ENCODE results near the gene PICALM. TPM values are rescaled to one million over a fixed set of nuclear protein-coding genes. Genes with fewer than 3 reads are reported as not detected.

PICALM gene
- total and polyA plus RNA-seq, 10 of the 15 experiments (the other 5 are each of a cell fraction or from before 2014, with no cell fraction given), result 4.3 to 150 (median 41.8) TPM

DNA sequence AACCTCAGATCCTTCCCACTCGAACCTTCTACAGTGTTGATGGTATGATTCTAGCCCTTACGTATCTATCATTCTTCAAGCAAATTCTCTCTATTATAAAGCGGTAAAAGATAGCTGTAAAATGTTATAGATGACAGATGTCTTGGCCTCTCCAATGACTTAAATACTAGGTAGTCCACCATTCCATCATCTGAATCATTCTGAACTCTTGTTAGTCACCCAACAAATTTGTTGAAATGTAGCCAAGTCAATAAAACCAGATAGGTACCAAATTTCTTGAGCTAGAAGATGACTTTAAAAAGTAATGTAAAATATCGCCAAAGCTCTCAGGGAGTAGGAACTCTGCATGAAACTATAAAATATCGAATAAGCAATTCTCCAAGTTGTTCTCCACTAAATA, 32.6 kb upstream of the PICALM start:
- Histone ChIP-seq H3K9me3 (replicated peaks; ENCODE audit: control insufficient read depth, insufficient read depth, low read length) (no peaks in the 10 kb centered on the region), H3K36me3 (ENCODE audit: control insufficient read depth in 2 of 2, insufficient read depth in 2 of 2, low read length in 1 of 2) (no peaks in the 10 kb centered on the region), H3K27ac (ENCODE audit: control insufficient read depth, insufficient read depth) (no peak overlapping the region), H3K9ac (ENCODE audit: control insufficient read depth, insufficient read depth, low read length) (no peak overlapping the region), H2AFZ (ENCODE audit: control insufficient read depth, low read depth, low read length) (no peak overlapping the region), H3K27me3 (replicated peaks in 1 of 2; ENCODE audit: control insufficient read depth in 2 of 2, insufficient read depth in 2 of 2, low read length in 1 of 2) (no peaks in the 10 kb centered on the region), H3K4me2 (ENCODE audit: control insufficient read depth, insufficient read depth) (no peak overlapping the region), H3K4me3 (no peak overlapping the region), H4K20me1 (ENCODE audit: control insufficient read depth, insufficient read depth) (no peaks in the 10 kb centered on the region), H3K79me2 (ENCODE audit: control insufficient read depth, insufficient read depth, low read length) (no peaks in the 10 kb centered on the region), H3K4me1 (ENCODE audit: control insufficient read depth, insufficient read depth, low read length) (no peaks in the 10 kb centered on the region)
- TF ChIP-seq FOXK2 (IDR thresholded peaks at IDR 0.05), result no peak
- no peak for TF ChIP-seq SPI1 (IDR thresholded peaks at IDR 0.05; ENCODE audit: borderline replicate concordance, insufficient read depth, low read depth, low read length)
- TF ChIP-seq BMI1 (IDR thresholded peaks at IDR 0.05; ENCODE audit: borderline replicate concordance), result no peak
- 69% methylated on average over 5 of the region's 5 CpGs for WGBS (ENCODE audit: insufficient coverage, insufficient replicate concordance, low lambda C conversion rate, missing lambda C conversion rate)
- ChIA-PET CTCF (interaction anchor here (1.6 kb wide), 1 partner anchor 14 kb away, joined by 3 read pairs; no protein-coding TSS in a partner anchor), SMC1A (ENCODE audit: uncharacterized antibody, unreplicated experiment) (interaction anchor here (1.0 to 1.8 kb wide), 6 partner anchors 15 to 60 kb away, joined by 3 to 8 read pairs (median 4); no protein-coding TSS in a partner anchor), RAD21 (ENCODE audit: unreplicated experiment) (interaction anchor here (0.8 to 1.5 kb wide), 3 partner anchors 32 to 100 kb away, joined by 3 to 5 read pairs (median 3); partner anchors contain the start of gene PICALM), POLR2A (interaction anchor here (0.6 to 0.9 kb wide), 2 partner anchors 14 to 242 kb away, joined by 3 read pairs; no protein-coding TSS in a partner anchor)
- no peak for ATAC-seq
- no peak for FAIRE-seq
- intact Hi-C loops (cut with micrococcal nuclease; ENCODE audit: unreplicated experiment), result no loop called here
- no peak for DNase-seq (ENCODE audit: low read depth, low spot score)
- in situ Hi-C loops (cut with MboI), result no loop called here
- no TSS peak for BruUV-seq (replicated peaks)

DNA sequence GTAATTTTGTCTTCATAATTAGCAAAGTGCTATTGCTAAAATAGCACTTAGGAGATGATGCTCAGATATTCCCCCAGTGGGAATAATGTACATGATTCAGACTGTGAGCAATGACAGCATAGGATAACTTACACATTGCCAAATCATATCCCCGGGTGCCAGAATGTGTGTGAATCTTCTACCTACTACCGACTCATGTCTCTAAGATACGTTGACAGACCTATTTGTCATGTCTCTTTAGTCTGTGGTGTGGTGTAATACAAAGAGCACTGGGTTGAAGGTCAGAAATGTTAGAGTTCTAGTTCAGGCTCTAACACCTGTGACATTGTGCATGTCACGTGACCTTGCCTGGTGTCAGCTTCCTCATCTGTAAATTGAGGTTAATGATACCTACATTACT, 31.0 kb upstream of the PICALM start:
- Histone ChIP-seq H3K79me2 (ENCODE audit: control insufficient read depth, insufficient read depth, low read length) (no peaks in the 10 kb centered on the region), H3K4me1 (ENCODE audit: control insufficient read depth, insufficient read depth, low read length) (no peaks in the 10 kb centered on the region), H3K27ac (ENCODE audit: control insufficient read depth, insufficient read depth) (no peak overlapping the region), H3K9ac (ENCODE audit: control insufficient read depth, insufficient read depth, low read length) (no peak overlapping the region), H2AFZ (ENCODE audit: control insufficient read depth, low read depth, low read length) (no peak overlapping the region), H3K4me2 (ENCODE audit: control insufficient read depth, insufficient read depth) (no peak overlapping the region), H3K4me3 (no peak overlapping the region), H3K36me3 (ENCODE audit: control insufficient read depth in 2 of 2, insufficient read depth in 2 of 2, low read length in 1 of 2) (no peaks in the 10 kb centered on the region), H3K9me3 (replicated peaks; ENCODE audit: control insufficient read depth, insufficient read depth, low read length) (no peaks in the 10 kb centered on the region), H4K20me1 (ENCODE audit: control insufficient read depth, insufficient read depth) (no peaks in the 10 kb centered on the region), H3K27me3 (replicated peaks in 1 of 2; ENCODE audit: control insufficient read depth in 2 of 2, insufficient read depth in 2 of 2, low read length in 1 of 2) (no peaks in the 10 kb centered on the region)
- RAD21 ChIA-PET (ENCODE audit: unreplicated experiment), result no interaction called here
- CTCF ChIA-PET, result interaction anchor here (0.7 kb wide), 1 partner anchor 197 kb away, joined by 5 read pairs; no protein-coding TSS in a partner anchor
- DNase-seq (ENCODE audit: low read depth, low spot score) (no peak), FAIRE-seq (no peak), ATAC-seq (no peak)
- intact Hi-C loops (cut with micrococcal nuclease; ENCODE audit: unreplicated experiment) (no loop called here), in situ Hi-C loops (cut with MboI) (no loop called here)
- no peak for TF ChIP-seq GATAD2B (conservative IDR thresholded peaks at IDR 0.05; ENCODE audit: low read depth)
- peak; percentile 29; the same call in 1 of the 2 replicates for TF ChIP-seq RAD51 (IDR thresholded peaks at IDR 0.05)
- BruUV-seq (replicated peaks), result no TSS peak
- POLR2A ChIA-PET, result no interaction called here
- SMC1A ChIA-PET (ENCODE audit: uncharacterized antibody, unreplicated experiment), result no interaction called here
- WGBS (ENCODE audit: insufficient coverage, insufficient replicate concordance, low lambda C conversion rate, missing lambda C conversion rate), result 22% methylated on average over 4 of the region's 4 CpGs

Data from GM12878 (cell line).